Fibroblast of skin of left biceps (primary cell): ENCODE results near the gene MYL7.

ENCODE experiments used
- DNase-seq, 2 experiments: peaks; one replicate each; pipeline ENCODE4 v3.0.0-alpha.2; 2013; ENCODE audit warnings: low read depth in 2 of 2

MYL7 gene

DNA sequence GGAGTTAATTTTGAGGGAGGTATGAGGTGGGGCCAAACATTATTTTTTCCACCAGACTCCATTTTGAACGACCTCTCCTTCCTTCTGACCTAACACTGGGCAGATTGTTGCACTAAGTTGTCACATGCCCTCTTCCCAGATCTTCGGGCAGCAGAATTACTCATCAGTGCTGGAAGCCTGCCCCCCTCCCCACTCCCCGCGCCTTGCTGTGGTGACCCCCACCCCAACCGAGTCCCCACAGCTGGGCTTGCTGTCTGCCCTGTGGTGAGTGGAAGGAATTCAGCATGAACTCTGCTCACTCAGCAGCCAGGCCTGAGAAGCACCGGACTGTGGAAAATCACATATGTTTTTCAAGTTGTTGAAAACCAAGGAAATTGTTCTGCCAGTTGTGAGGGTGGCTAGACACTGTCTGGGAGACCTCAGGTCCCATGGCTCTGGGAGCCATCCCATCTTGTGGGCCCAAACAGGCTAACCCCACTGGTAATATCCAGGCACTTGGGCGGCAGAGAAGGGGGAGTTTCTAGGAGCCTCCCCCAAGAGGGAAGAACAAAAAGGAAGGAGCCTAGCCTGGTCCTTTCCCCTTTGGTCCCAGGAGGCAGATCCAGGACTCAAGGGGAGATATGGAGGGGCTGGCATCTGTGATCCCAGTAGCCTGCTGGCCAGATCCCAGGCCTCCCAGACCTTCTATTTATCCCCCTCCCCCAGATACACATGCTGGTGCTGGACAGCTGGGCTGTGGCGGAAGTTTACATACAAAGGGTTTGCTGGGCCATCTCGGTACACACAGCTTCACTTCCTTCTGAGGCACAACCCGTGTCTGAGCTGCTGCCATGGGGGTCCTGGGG, 40.5 kb downstream of the MYL7 start:
- DNase-seq: no peak

DNA sequence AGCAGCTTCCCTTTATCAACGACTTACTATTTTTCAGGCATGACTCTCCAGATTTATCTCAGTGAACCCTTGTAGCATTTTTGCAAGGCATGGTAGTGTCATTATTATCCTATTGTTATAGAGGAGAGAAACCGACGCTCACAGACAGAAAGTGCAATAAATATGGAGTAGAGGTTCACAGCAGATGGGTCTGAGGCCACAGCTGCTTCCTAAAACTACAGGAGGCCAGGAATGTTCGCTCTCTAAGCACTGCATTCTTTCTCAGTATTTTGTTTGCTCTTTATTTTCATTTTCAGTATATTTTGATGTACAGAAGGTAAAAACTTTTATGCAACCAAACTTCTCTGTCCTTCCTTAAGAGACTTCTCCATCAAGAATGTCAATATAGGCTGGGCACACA, 41.5 kb downstream of the MYL7 start:
- DNase-seq: no peak

DNA sequence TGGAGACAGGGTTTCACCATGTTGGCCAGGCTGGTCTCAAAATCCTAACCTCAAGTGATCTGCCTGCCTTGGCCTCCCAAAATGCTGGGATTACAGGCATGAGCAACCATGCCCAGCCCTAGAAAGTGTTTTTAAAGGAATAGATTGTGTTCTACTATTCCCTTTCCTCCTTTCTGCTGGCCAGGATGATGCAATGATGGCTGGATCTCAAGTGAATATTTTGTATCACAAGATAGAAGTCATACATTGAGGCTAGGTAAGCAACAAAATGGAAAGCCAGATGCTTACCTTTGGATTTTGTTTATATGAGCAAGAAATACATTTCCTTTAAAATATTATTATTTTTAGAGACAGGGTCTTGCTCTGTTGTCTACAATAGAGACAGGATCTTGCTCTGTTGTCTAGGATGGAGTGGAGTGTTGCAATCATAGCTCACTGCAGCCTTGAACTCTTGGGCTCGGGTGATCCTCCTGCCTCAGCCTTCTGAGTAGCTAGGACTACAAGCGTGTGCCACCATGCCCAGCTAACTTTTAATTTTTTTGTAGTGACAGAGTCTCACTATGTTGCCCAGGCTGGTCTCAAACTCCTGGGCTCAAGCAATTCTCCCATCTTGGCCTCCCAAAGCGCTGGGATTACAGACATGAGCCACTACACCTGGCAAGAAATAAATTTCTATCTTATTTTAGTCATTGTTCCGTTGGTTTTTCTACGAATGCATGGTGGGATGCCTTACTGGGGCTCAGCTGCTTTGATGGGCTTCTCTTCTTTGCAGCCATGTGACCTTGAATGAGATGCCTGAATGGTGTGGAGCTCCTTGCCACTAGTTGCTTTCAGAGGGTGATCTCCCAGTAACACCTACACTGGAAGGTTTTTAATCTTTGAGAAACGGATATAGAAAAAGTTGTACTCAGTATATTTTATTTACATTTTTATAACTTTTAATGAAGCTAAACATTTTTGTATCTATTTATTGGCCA, 42.8 kb downstream of the MYL7 start:
- DNase-seq: no peak

DNA sequence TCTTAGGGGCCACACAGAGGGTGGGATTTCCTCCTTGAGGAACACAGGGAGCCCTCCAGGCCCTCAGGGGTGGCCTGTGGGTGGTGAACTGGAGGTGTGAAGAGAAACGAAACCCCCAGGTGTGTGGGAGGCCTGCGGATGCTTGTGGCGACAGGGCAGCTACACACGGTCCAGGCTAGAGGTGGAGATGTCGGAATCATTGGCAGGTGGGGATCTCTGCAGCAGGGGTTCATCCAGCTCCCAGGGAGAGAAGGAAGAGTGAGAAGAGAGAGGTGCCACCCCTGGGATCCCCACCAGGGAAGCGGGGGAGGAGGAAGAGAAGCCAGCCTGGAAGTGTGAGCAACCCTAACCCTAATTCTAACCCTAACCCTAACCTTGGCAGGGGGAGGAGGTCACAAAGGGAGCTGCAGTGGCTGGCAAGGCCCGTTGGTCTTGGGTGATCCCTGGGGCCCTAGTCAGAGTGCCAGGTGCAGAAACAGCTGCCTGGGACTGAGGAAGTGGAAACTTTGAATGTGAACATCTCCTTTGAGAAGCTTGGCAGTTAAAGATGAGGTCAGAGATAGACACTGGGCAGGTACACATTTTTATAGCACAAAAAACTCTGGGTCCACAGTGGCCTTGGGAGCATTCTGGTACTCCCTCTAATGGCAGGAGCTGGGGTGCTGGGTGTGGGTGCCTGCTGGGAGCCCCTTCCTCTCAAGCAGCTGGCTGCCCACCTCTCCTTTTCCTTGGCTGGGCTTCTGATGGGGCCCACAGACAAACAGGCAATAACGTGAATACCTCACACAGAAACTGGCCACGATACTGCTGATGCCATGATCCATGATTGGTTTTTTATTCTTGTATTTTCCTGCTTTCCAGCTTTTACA, 43.8 kb downstream of the MYL7 start:
- DNase-seq: no peak

DNA sequence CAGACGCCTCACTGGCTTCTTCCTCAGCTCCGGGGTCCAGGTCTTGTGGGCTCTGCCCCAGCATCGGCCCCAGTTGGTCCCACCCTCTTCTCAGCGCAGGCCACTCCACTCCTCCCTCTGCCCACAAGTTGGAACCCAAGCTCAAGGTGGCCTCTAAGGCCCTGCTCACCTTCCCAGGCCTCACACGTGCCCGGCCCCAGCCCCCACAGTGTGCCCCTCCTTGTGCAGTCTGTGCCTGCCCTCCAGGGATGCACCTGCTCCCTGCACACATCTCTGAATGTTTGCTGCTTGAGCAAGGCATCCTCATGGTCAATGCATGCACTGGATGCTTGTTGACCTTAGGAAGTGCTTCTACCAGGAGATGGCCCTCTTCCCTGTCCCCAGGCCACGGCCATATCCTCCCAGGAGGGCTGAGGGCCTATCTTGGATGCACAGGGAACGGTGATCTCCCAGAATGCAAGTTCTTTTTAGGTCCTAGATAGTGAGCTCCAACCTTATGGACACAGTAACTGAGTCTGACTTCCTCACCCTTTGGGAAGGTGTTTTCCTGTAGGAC, 44.7 kb downstream of the MYL7 start:
- DNase-seq: no peak

DNA sequence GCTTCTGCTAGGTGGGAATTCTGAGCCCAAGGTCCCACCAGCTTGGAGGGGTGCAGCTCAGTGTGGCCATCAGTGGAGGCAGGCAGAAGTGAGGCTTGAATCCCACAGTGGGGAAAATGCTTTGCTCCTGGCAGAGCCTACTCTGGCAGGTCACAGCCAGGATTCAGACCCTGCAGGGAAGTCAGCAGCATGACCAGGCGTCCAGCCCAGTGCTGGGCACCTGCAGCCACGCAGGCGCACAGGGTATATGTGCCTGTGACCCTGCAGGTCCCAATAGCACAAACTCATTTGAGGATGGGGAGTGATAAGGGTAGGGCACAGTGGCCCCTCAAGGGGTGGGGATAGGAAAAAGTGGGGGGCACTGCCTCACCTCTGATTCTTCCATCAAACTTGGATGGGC, 45.4 kb downstream of the MYL7 start:
- DNase-seq: no peak

DNA sequence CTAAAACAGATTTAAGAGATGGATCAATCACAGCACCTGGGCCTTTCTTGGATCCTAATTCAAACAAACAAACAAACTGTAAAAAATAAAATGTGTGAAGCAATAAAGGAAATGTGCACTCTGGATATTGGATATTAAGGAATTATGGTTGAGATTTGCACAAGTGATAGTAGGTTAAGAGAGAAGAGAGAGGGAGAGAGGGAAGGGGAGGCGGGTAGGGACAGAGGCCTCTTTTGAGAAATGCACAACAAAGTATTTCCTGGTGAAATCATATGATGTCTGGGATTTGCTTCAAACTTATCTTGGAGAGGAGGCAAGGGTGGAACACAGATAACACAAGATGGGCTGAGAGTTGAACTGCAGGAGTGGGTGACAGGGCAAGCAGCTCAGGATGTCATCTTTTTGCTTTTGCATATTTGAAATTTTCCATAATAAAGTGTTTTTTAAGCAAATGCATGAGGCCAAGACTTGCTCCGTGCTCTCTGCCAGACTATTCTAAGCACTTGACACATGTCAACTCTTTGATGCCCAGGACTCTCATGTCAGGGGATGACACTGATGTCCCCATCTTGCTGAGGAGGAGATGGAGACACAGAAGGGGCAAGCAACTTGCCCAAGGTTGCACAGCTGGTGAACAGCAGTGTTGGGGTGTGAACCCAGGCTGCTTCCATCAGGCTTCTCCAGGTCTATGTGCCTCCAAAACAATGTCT, 46.1 kb downstream of the MYL7 start:
- no peak for DNase-seq

DNA sequence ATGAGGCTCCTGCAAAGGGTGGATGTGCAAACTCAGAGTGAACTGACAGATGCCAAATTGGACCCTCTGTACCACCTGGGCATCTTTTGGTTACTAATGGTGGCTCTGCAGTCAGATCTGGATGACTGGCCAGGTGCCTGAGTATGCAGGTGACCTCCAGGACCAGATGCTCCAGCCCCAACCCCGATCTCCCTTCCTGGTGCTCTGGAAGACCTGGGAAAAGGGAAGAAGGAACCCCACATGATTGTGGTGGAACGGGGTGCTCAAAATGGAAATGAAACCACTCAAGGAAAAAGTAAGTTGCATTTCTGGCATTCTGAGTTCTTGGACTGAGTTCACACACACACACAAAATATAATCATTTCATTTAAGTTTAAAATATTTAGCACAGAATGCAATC, 46.8 kb downstream of the MYL7 start:
- DNase-seq: no peak

DNA sequence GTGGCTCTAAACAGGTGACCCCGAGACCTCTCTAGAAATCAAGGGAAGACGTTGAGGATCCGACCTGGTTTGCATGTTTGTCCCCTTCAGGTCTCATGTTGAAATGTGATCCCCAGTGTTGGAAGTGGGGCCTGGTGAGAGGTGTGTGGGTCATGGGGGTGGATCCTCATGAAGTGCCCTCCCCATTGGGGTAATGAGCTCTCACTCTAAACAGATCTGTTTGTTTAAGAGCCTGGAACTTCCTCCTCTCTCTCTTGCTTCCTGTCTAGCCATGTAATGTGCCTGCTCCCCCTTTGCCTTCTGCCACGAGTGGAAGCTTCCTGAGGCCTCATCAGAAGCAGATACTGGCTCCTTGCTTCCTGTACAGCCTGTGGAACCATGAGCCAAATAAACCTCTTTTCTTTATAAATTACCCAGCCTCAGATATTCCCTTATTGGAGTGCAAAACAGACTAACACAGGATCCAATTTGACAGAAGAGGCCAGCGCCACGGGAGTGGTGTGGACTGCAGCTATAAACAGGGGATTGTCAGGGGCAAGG, 48.0 kb downstream of the MYL7 start:
- DNase-seq: no peak
